ENCODE data around the gene UBAP2. TPM values are rescaled to one million over a fixed set of nuclear protein-coding genes. Genes with fewer than 3 reads are reported as not detected.
A peak's percentile ranks its signal among the peaks of the same experiment; 100 is the strongest.
"Not testable (repeated sequence)": the region's sequence is repeated elsewhere in the genome, so short reads cannot be mapped to it uniquely, and the experiment has no call there.

Gene UBAP2
- total and polyA plus RNA-seq, 7 experiments from 2014 or later: 13.0 to 48.4 (median 29.9) TPM

- Mint-ChIP-seq H3K9me3 (no peaks in the 10 kb centered on the region), H3K27ac (peak overlapping the region in 3 of 9 donors; percentile 5 to 38 (median 33)), H3K27me3 (no peaks in the 10 kb centered on the region), H3K36me3 (peaks cover 0 to 4% (median 0%) of the 10 kb centered on the region in 5 donors), H3K4me3 (no peak overlapping the region), H3K4me1 (peaks cover 2 to 27% (median 18%) of the 10 kb centered on the region in 7 donors)
- CTCF ChIA-PET: interaction anchor here (1.3 kb wide), 1 partner anchor 23 kb away, joined by 3 read pairs; the partner anchor contains the start of gene UBAP2
- ATAC-seq (no peak), DNase-seq (no peak)
- no peaks in the 10 kb centered on the region for H3K9me3 ChIP-seq (ENCODE audit: control insufficient read depth in 2 of 3, low read length in 3 of 3)
- intact Hi-C loops (cut with micrococcal nuclease): no loop called here
- POLR2A ChIA-PET: no interaction called here
- H3K27me3 ChIP-seq (ENCODE audit: control insufficient read depth in 2 of 2, insufficient read depth in 2 of 2, low read length in 2 of 2): no peaks in the 10 kb centered on the region
- H3K27ac ChIP-seq (ENCODE audit: low read depth, low read length): no peak overlapping the region
- H3K4me3 ChIP-seq (ENCODE audit: low read length): no peak overlapping the region
- H3K36me3 ChIP-seq (ENCODE audit: control insufficient read depth in 2 of 3, insufficient read depth in 3 of 3, low read length in 3 of 3): no peaks in the 10 kb centered on the region
- H3K4me1 ChIP-seq (ENCODE audit: control insufficient read depth in 2 of 2, insufficient read depth in 2 of 2, low read length in 2 of 2): no peaks in the 10 kb centered on the region
These were observed 22.9 kb downstream of the UBAP2 start for GRCh38 chr9:34025811-34026210.

GRCh38 chr9:34025062-34025461, 23.6 kb downstream of the UBAP2 start:
- H3K36me3 ChIP-seq (ENCODE audit: control insufficient read depth in 2 of 3, insufficient read depth in 3 of 3, low read length in 3 of 3): no peaks in the 10 kb centered on the region
- no peak overlapping the region for H3K4me3 ChIP-seq (ENCODE audit: low read length)
- intact Hi-C loops (cut with micrococcal nuclease): no loop called here
- H3K27me3 ChIP-seq (ENCODE audit: control insufficient read depth in 2 of 2, insufficient read depth in 2 of 2, low read length in 2 of 2): no peaks in the 10 kb centered on the region
- peaks cover 0 to 4% (median 0%) of the 10 kb centered on the region in 5 donors for H3K36me3 Mint-ChIP-seq
- no peak overlapping the region for H3K27ac ChIP-seq (ENCODE audit: low read depth, low read length)
- no peaks in the 10 kb centered on the region for H3K9me3 Mint-ChIP-seq
- ChIA-PET POLR2A (no interaction called here), CTCF (no interaction called here)
- no peaks in the 10 kb centered on the region for H3K4me1 ChIP-seq (ENCODE audit: control insufficient read depth in 2 of 2, insufficient read depth in 2 of 2, low read length in 2 of 2)
- no peak for DNase-seq
- peak overlapping the region in 2 of 9 donors; percentile 21 to 59 for H3K27ac Mint-ChIP-seq
- H3K9me3 ChIP-seq (ENCODE audit: control insufficient read depth in 2 of 3, low read length in 3 of 3): no peaks in the 10 kb centered on the region
- peaks cover 3 to 27% (median 20%) of the 10 kb centered on the region in 7 donors for H3K4me1 Mint-ChIP-seq
- no peak overlapping the region for H3K4me3 Mint-ChIP-seq
- no peaks in the 10 kb centered on the region for H3K27me3 Mint-ChIP-seq
- no peak for ATAC-seq

GRCh38 chr9:34024476-34024875, 24.2 kb downstream of the UBAP2 start:
- H3K4me1 ChIP-seq (ENCODE audit: control insufficient read depth in 2 of 2, insufficient read depth in 2 of 2, low read length in 2 of 2); CTCF ChIA-PET; H3K27me3 ChIP-seq (ENCODE audit: control insufficient read depth in 2 of 2, insufficient read depth in 2 of 2, low read length in 2 of 2); H3K27ac ChIP-seq (ENCODE audit: low read depth, low read length); H3K4me3 ChIP-seq (ENCODE audit: low read length); H3K27ac Mint-ChIP-seq; H3K9me3 Mint-ChIP-seq; intact Hi-C loops (cut with micrococcal nuclease); H3K4me3 Mint-ChIP-seq; H3K36me3 Mint-ChIP-seq; H3K36me3 ChIP-seq (ENCODE audit: control insufficient read depth in 2 of 3, insufficient read depth in 3 of 3, low read length in 3 of 3); POLR2A ChIA-PET; DNase-seq; H3K9me3 ChIP-seq (ENCODE audit: control insufficient read depth in 2 of 3, low read length in 3 of 3); H3K27me3 Mint-ChIP-seq; ATAC-seq: not testable (repeated sequence)
- H3K4me1 Mint-ChIP-seq: peaks cover 5 to 30% (median 21%) of the 10 kb centered on the region in 7 donors

- ATAC-seq: no peak
- DNase-seq: no peak
- H3K4me3 ChIP-seq (ENCODE audit: low read length): no peak overlapping the region
- no peak overlapping the region for H3K4me3 Mint-ChIP-seq
- CTCF ChIA-PET: no interaction called here
- no peak overlapping the region for H3K27ac ChIP-seq (ENCODE audit: low read depth, low read length)
- H3K36me3 ChIP-seq (ENCODE audit: control insufficient read depth in 2 of 3, insufficient read depth in 3 of 3, low read length in 3 of 3): peaks cover 0 to 13% (median 0%) of the 10 kb centered on the region in 3 experiments
- H3K9me3 ChIP-seq (ENCODE audit: control insufficient read depth in 2 of 3, low read length in 3 of 3): no peaks in the 10 kb centered on the region
- H3K27me3 ChIP-seq (ENCODE audit: control insufficient read depth in 2 of 2, insufficient read depth in 2 of 2, low read length in 2 of 2): no peaks in the 10 kb centered on the region
- peaks cover 0 to 9% (median 4%) of the 10 kb centered on the region in 5 donors for H3K36me3 Mint-ChIP-seq
- intact Hi-C loops (cut with micrococcal nuclease): no loop called here
- H3K4me1 ChIP-seq (ENCODE audit: control insufficient read depth in 2 of 2, insufficient read depth in 2 of 2, low read length in 2 of 2): no peaks in the 10 kb centered on the region
- H3K9me3 Mint-ChIP-seq: no peaks in the 10 kb centered on the region
- H3K27ac Mint-ChIP-seq: peak overlapping the region in 1 of 9 donors; percentile 78
- no peaks in the 10 kb centered on the region for H3K27me3 Mint-ChIP-seq
- H3K4me1 Mint-ChIP-seq: peaks cover 0 to 16% (median 3%) of the 10 kb centered on the region in 7 donors
- POLR2A ChIA-PET: no interaction called here
These were observed 32.5 kb downstream of the UBAP2 start for GRCh38 chr9:34016149-34016548.

GRCh38 chr9:34010979-34011378, 37.7 kb downstream of the UBAP2 start:
- Histone ChIP-seq H3K27ac (ENCODE audit: low read depth, low read length) (no peak overlapping the region), H3K4me1 (ENCODE audit: control insufficient read depth in 2 of 2, insufficient read depth in 2 of 2, low read length in 2 of 2) (no peaks in the 10 kb centered on the region), H3K9me3 (ENCODE audit: control insufficient read depth in 2 of 3, low read length in 3 of 3) (no peaks in the 10 kb centered on the region), H3K36me3 (ENCODE audit: control insufficient read depth in 2 of 3, insufficient read depth in 3 of 3, low read length in 3 of 3) (peaks cover 0 to 24% (median 0%) of the 10 kb centered on the region in 3 experiments), H3K4me3 (ENCODE audit: low read length) (no peak overlapping the region), H3K27me3 (ENCODE audit: control insufficient read depth in 2 of 2, insufficient read depth in 2 of 2, low read length in 2 of 2) (no peaks in the 10 kb centered on the region)
- DNase-seq: peak in 6 of 9 donors; percentile 7 to 37 (median 14)
- POLR2A ChIA-PET: no interaction called here
- Mint-ChIP-seq H3K9me3 (no peaks in the 10 kb centered on the region), H3K4me3 (no peak overlapping the region), H3K27me3 (no peaks in the 10 kb centered on the region), H3K36me3 (peaks cover 0 to 11% (median 4%) of the 10 kb centered on the region in 5 donors), H3K4me1 (peaks cover 0 to 4% (median 0%) of the 10 kb centered on the region in 7 donors), H3K27ac (no peak overlapping the region)
- ATAC-seq: no peak
- intact Hi-C loops (cut with micrococcal nuclease): loop anchor here (1.0 kb wide), 3 partner anchors 63 to 242 kb away; no protein-coding TSS in a partner anchor
- CTCF ChIA-PET: interaction anchor here (0.7 to 1.5 kb wide), 2 partner anchors 13 to 160 kb away, joined by 3 to 13 read pairs; no protein-coding TSS in a partner anchor

- H3K36me3 Mint-ChIP-seq: peaks cover 0 to 30% (median 9%) of the 10 kb centered on the region in 5 donors
These were observed 46.7 kb downstream of the UBAP2 start for GRCh38 chr9:34001951-34002350.

GRCh38 chr9:34001298-34001697, 47.4 kb downstream of the UBAP2 start:
- POLR2A ChIA-PET: interaction anchor here (0.7 kb wide), 1 partner anchor 121 kb away, joined by 3 read pairs; no protein-coding TSS in a partner anchor
- H3K27me3 Mint-ChIP-seq: no peaks in the 10 kb centered on the region
- H3K9me3 ChIP-seq (ENCODE audit: control insufficient read depth in 2 of 3, low read length in 3 of 3): no peaks in the 10 kb centered on the region
- peaks cover 4 to 31% (median 9%) of the 10 kb centered on the region in 5 donors for H3K36me3 Mint-ChIP-seq
- intact Hi-C loops (cut with micrococcal nuclease): no loop called here
- H3K27me3 ChIP-seq (ENCODE audit: control insufficient read depth in 2 of 2, insufficient read depth in 2 of 2, low read length in 2 of 2): no peaks in the 10 kb centered on the region
- no peak overlapping the region for H3K4me3 ChIP-seq (ENCODE audit: low read length)
- no peak overlapping the region for H3K27ac Mint-ChIP-seq
- H3K9me3 Mint-ChIP-seq: no peaks in the 10 kb centered on the region
- no peak for DNase-seq
- no peak overlapping the region for H3K4me3 Mint-ChIP-seq
- peaks cover 0 to 5% (median 0%) of the 10 kb centered on the region in 7 donors for H3K4me1 Mint-ChIP-seq
- CTCF ChIA-PET: no interaction called here
- peaks cover 0 to 25% (median 0%) of the 10 kb centered on the region in 3 experiments for H3K36me3 ChIP-seq (ENCODE audit: control insufficient read depth in 2 of 3, insufficient read depth in 3 of 3, low read length in 3 of 3)
- H3K27ac ChIP-seq (ENCODE audit: low read depth, low read length): no peak overlapping the region
- no peak for ATAC-seq
- no peaks in the 10 kb centered on the region for H3K4me1 ChIP-seq (ENCODE audit: control insufficient read depth in 2 of 2, insufficient read depth in 2 of 2, low read length in 2 of 2)

More at GRCh38 chr9:34001951-34002350, 46.7 kb downstream of the UBAP2 start:
- no peak for DNase-seq
- intact Hi-C loops (cut with micrococcal nuclease): no loop called here
- ATAC-seq: no peak
- Histone ChIP-seq H3K27me3 (ENCODE audit: control insufficient read depth in 2 of 2, insufficient read depth in 2 of 2, low read length in 2 of 2) (no peaks in the 10 kb centered on the region), H3K4me1 (ENCODE audit: control insufficient read depth in 2 of 2, insufficient read depth in 2 of 2, low read length in 2 of 2) (no peaks in the 10 kb centered on the region), H3K4me3 (ENCODE audit: low read length) (no peak overlapping the region), H3K27ac (ENCODE audit: low read depth, low read length) (no peak overlapping the region), H3K9me3 (ENCODE audit: control insufficient read depth in 2 of 3, low read length in 3 of 3) (no peaks in the 10 kb centered on the region), H3K36me3 (ENCODE audit: control insufficient read depth in 2 of 3, insufficient read depth in 3 of 3, low read length in 3 of 3) (peaks cover 0 to 25% (median 0%) of the 10 kb centered on the region in 3 experiments)
- Mint-ChIP-seq H3K27me3 (no peaks in the 10 kb centered on the region), H3K9me3 (no peaks in the 10 kb centered on the region), H3K4me3 (no peak overlapping the region), H3K27ac (peak overlapping the region in 1 of 9 donors; percentile 69), H3K4me1 (peaks cover 0 to 5% (median 0%) of the 10 kb centered on the region in 7 donors)
- POLR2A ChIA-PET: interaction anchor here (0.7 kb wide), 1 partner anchor 120 kb away, joined by 3 read pairs; no protein-coding TSS in a partner anchor
- CTCF ChIA-PET: interaction anchor here (0.7 kb wide), 1 partner anchor 90 kb away, joined by 8 read pairs; no protein-coding TSS in a partner anchor

All from naive thymus-derived CD4-positive, alpha-beta T cell (primary cell).